ENCODE measurements around the gene ZNF414.
"Not testable (repeated sequence)": the region's sequence is repeated elsewhere in the genome, so short reads cannot be mapped to it uniquely, and the experiment has no call there.

DNA sequence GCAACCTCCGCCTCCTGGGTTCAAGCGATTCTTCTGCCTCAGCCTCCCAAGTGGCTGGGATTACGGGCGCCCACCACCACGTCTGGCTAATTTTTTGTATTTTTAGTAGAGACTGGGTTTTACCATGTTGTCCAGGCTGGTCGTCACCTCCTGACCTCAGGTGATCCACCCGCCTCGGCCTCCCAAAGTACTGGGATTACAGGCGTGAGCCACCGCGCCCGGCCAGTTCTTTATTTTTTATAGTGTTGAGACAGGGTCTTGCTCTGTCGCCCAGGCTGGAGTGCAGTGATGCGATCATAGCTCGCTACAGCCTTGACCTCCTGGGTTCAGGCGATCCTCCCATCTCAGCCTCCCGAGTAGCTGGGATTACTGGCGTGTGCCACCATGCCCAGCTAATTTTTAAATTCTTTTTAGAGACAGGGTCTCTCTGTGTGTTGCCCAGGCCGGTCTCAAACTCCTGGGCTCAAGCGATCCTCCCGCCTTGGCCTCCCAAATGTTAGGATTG is 590 bp upstream of the ZNF414 start:
- TF ChIP-seq, protein P1, sequence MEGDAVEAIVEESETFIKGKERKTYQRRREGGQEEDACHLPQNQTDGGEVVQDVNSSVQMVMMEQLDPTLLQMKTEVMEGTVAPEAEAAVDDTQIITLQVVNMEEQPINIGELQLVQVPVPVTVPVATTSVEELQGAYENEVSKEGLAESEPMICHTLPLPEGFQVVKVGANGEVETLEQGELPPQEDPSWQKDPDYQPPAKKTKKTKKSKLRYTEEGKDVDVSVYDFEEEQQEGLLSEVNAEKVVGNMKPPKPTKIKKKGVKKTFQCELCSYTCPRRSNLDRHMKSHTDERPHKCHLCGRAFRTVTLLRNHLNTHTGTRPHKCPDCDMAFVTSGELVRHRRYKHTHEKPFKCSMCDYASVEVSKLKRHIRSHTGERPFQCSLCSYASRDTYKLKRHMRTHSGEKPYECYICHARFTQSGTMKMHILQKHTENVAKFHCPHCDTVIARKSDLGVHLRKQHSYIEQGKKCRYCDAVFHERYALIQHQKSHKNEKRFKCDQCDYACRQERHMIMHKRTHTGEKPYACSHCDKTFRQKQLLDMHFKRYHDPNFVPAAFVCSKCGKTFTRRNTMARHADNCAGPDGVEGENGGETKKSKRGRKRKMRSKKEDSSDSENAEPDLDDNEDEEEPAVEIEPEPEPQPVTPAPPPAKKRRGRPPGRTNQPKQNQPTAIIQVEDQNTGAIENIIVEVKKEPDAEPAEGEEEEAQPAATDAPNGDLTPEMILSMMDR (IDR thresholded peaks at IDR 0.05): not testable (repeated sequence)
- TF ChIP-seq POLR2A (IDR thresholded peaks at IDR 0.05; ENCODE audit: low read length); ESRRA (IDR thresholded peaks at IDR 0.05; ENCODE audit: borderline replicate concordance, low read length); MYC (IDR thresholded peaks at IDR 0.05; ENCODE audit: borderline replicate concordance, low read length); MAFK (IDR thresholded peaks at IDR 0.05; ENCODE audit: partially characterized antibody); BHLHE40 (IDR thresholded peaks at IDR 0.05; ENCODE audit: low read depth, low read length); EP300 (IDR thresholded peaks at IDR 0.05); MAZ (IDR thresholded peaks at IDR 0.05; ENCODE audit: borderline replicate concordance, low read depth, low read length); TP53 (CRISPR knock-in tag; IDR thresholded peaks at IDR 0.05): not testable (repeated sequence)
- TF ChIP-seq, protein P2, sequence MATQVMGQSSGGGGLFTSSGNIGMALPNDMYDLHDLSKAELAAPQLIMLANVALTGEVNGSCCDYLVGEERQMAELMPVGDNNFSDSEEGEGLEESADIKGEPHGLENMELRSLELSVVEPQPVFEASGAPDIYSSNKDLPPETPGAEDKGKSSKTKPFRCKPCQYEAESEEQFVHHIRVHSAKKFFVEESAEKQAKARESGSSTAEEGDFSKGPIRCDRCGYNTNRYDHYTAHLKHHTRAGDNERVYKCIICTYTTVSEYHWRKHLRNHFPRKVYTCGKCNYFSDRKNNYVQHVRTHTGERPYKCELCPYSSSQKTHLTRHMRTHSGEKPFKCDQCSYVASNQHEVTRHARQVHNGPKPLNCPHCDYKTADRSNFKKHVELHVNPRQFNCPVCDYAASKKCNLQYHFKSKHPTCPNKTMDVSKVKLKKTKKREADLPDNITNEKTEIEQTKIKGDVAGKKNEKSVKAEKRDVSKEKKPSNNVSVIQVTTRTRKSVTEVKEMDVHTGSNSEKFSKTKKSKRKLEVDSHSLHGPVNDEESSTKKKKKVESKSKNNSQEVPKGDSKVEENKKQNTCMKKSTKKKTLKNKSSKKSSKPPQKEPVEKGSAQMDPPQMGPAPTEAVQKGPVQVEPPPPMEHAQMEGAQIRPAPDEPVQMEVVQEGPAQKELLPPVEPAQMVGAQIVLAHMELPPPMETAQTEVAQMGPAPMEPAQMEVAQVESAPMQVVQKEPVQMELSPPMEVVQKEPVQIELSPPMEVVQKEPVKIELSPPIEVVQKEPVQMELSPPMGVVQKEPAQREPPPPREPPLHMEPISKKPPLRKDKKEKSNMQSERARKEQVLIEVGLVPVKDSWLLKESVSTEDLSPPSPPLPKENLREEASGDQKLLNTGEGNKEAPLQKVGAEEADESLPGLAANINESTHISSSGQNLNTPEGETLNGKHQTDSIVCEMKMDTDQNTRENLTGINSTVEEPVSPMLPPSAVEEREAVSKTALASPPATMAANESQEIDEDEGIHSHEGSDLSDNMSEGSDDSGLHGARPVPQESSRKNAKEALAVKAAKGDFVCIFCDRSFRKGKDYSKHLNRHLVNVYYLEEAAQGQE (IDR thresholded peaks at IDR 0.05): not testable (repeated sequence)
- TF ChIP-seq, protein P3, sequence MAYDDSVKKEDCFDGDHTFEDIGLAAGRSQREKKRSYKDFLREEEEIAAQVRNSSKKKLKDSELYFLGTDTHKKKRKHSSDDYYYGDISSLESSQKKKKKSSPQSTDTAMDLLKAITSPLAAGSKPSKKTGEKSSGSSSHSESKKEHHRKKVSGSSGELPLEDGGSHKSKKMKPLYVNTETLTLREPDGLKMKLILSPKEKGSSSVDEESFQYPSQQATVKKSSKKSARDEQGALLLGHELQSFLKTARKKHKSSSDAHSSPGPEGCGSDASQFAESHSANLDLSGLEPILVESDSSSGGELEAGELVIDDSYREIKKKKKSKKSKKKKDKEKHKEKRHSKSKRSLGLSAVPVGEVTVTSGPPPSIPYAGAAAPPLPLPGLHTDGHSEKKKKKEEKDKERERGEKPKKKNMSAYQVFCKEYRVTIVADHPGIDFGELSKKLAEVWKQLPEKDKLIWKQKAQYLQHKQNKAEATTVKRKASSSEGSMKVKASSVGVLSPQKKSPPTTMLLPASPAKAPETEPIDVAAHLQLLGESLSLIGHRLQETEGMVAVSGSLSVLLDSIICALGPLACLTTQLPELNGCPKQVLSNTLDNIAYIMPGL (CRISPR knock-in tag; IDR thresholded peaks at IDR 0.05; ENCODE audit: borderline replicate concordance): not testable (repeated sequence)

All from A549 (cell line).